Stimulated activated CD8-positive, alpha-beta memory T cell treated with anti-CD3 and anti-CD28 coated beads, Interleukin-12 subunit alpha, Interleukin-12 subunit beta, amount 100 ng/mL, for 4 hours (primary cell): ENCODE measurements around the gene STK11.

ENCODE experiments used
- DNase-seq: peaks from one replicate; pipeline ENCODE4 v3.0.0-alpha.2; 2020; ENCODE audit warnings: low read depth

STK11 gene

GRCh38 chr19:1251330-1252220 is 46.0 kb downstream of the STK11 start:
- peak; percentile 51 for DNase-seq

GRCh38 chr19:1252221-1252820 is 46.7 kb downstream of the STK11 start:
- DNase-seq = peak; percentile 53

- peak; percentile 64 for DNase-seq
These were observed 47.4 kb downstream of the STK11 start for GRCh38 chr19:1252821-1253513.

- no peak for DNase-seq
These were observed 48.0 kb downstream of the STK11 start for GRCh38 chr19:1253514-1254080.

GRCh38 chr19:1254081-1254527 is 48.5 kb downstream of the STK11 start:
- DNase-seq = no peak

GRCh38 chr19:1254530-1255185 is 49.1 kb downstream of the STK11 start:
- no peak for DNase-seq

GRCh38 chr19:1255186-1256161 is 49.9 kb downstream of the STK11 start:
- DNase-seq = no peak

- DNase-seq = no peak
These were observed 51.3 kb downstream of the STK11 start for GRCh38 chr19:1256646-1257474.

- no peak for DNase-seq
These were observed 52.0 kb downstream of the STK11 start for GRCh38 chr19:1257475-1258162.

- DNase-seq = no peak
These were observed 52.5 kb downstream of the STK11 start for GRCh38 chr19:1258163-1258492.

- no peak for DNase-seq
These were observed 53.2 kb downstream of the STK11 start for GRCh38 chr19:1258707-1259205.

- DNase-seq = peak; percentile 60
These were observed 53.8 kb downstream of the STK11 start for GRCh38 chr19:1259206-1259875.

- peak; percentile 48 for DNase-seq
These were observed 54.5 kb downstream of the STK11 start for GRCh38 chr19:1259876-1260748.

GRCh38 chr19:1260749-1261537 is 55.4 kb downstream of the STK11 start:
- peak; percentile 97 for DNase-seq

GRCh38 chr19:1261538-1261797 is 55.9 kb downstream of the STK11 start:
- DNase-seq = no peak

GRCh38 chr19:1261798-1262622 is 56.4 kb downstream of the STK11 start:
- DNase-seq = no peak
